Measurements from ENCODE around the gene PDE2A. TPM values are rescaled to one million over a fixed set of nuclear protein-coding genes. Genes with fewer than 3 reads are reported as not detected.

PDE2A gene
- total and polyA plus RNA-seq, 2 donors (not counting 1 experiment from before 2014, with no cell fraction given): 0.88 to 2.9 TPM

DNA sequence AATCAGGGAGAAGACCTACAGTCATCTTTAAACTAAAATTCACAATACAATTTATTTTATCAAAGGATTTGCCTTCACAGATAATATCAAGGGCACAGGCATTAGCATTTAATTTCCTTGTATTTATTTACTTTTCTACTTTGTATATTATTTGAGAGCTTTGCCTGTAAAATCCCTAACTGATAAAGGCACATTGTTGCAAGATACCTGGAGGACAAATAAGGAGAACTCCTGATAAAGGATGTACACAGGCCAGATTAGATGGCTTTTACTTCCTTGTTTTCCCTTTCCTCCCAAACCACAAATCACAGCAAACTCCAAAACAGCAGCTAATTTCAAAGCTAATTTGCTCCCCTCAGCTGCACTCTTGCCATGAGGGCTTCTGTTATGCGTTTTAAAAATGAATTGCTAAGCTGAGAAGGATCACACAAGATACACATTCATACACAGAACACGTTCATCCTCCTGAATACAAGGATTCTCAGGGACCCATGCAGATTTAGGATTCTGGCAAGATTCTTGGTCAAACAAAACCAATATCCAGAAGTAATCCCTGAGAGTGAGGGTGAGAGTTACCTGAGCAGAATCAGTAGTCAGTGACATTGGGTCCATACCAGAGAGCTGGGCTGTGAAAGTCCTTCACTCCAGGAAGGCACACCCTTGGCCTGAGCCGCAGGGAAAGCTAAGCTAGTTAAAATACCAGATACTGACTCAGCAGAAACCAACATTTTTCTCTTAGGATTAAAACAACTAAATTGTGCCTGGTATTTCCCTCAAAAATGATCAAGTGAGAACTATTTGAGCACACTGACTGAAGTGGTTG lies 139.6 kb downstream of the PDE2A start:
- no peak overlapping the region for H3K27ac ChIP-seq (ENCODE audit: low read length in 2 of 2)
- WGBS (ENCODE audit: insufficient coverage): no CpG with 5 or more reads among the region's 3 CpGs
- Mint-ChIP-seq H3K27me3 (peaks cover 48% of the 10 kb centered on the region), H3K9me3 (ENCODE audit: insufficient read depth) (no peaks in the 10 kb centered on the region), H3K4me3 (no peak overlapping the region), H3K4me1 (no peaks in the 10 kb centered on the region), H3K27ac (no peak overlapping the region)
- H3K4me1 ChIP-seq (ENCODE audit: control insufficient read depth in 2 of 2, insufficient read depth in 2 of 2, low read length in 2 of 2): no peaks in the 10 kb centered on the region
- H3K36me3 ChIP-seq (replicated peaks in 1 of 2; ENCODE audit: control extremely low read depth in 1 of 2, control insufficient read depth in 1 of 2, extremely low read depth in 1 of 2, insufficient read depth in 2 of 2, low read length in 1 of 2): no peaks in the 10 kb centered on the region
- intact Hi-C loops (cut with micrococcal nuclease): no loop called here
- H3K79me2 ChIP-seq (ENCODE audit: control insufficient read depth, insufficient read depth, low read length): no peaks in the 10 kb centered on the region
- H3K9ac ChIP-seq (ENCODE audit: low read length): no peak overlapping the region
- H3K27me3 ChIP-seq (replicated peaks in 1 of 4; ENCODE audit: control extremely low read depth in 1 of 4, control insufficient read depth in 3 of 4, insufficient read depth in 4 of 4, low read length in 3 of 4): peaks cover 0 to 24% (median 7%) of the 10 kb centered on the region in 4 experiments
- no peak for TF ChIP-seq EZH2 (IDR thresholded peaks at IDR 0.05; ENCODE audit: borderline replicate concordance, insufficient read depth, low read depth, low read length, poor library complexity, severe bottlenecking)
- no peak overlapping the region for H3K4me2 ChIP-seq (replicated peaks; ENCODE audit: low read depth, low read length, poor library complexity, severe bottlenecking)
- DNase-seq (no peak), ATAC-seq (ENCODE audit: low read depth) (no peak)
- H2AFZ ChIP-seq (ENCODE audit: insufficient read depth, low read depth, low read length, poor library complexity, severe bottlenecking): no peak overlapping the region
- no peak overlapping the region for H3K4me3 ChIP-seq (ENCODE audit: control extremely low read depth in 1 of 5, extremely low read depth in 1 of 5, insufficient read depth in 1 of 5, low read depth in 2 of 5, low read length in 4 of 5)
- ChIA-PET POLR2A (no interaction called here), CTCF (no interaction called here)
- no peaks in the 10 kb centered on the region for H3K9me3 ChIP-seq (ENCODE audit: control extremely low read depth in 1 of 3, control insufficient read depth in 2 of 3, insufficient read depth in 1 of 3, low read length in 2 of 3)
- H4K20me1 ChIP-seq (ENCODE audit: control insufficient read depth, insufficient read depth, low read length, poor library complexity, severe bottlenecking): no peaks in the 10 kb centered on the region

DNA sequence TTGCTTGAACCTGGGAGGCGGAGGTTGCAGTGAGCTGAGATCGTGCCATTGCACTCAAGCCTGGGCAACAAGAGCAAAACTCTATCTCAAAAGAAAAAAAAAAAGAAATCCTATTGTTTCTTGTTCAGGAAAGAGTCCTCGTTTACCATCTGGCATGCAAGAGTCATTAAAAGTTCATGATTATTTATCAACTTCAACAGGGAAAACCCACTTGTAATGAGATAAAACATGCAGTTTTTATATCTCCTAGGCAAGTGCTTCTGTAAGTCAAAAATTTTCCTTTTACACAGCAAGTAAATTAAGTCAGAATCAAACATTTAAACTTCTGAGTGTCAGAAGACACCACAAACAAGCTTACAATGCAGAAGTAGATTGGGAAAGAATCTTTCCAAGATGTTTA lies 145.2 kb downstream of the PDE2A start:
- CTCF ChIA-PET: no interaction called here
- H3K27me3 Mint-ChIP-seq: peaks cover 27% of the 10 kb centered on the region

More for the DNA sequence above, 145.2 kb downstream of the PDE2A start:
- Mint-ChIP-seq H3K4me1 (no peaks in the 10 kb centered on the region), H3K27ac (no peak overlapping the region), H3K9me3 (ENCODE audit: insufficient read depth) (no peaks in the 10 kb centered on the region), H3K4me3 (no peak overlapping the region)
- 80% methylated on average over 1 of the region's 3 CpGs for WGBS (ENCODE audit: insufficient coverage)
- no peak for ATAC-seq (ENCODE audit: low read depth)
- no peaks in the 10 kb centered on the region for H3K4me1 ChIP-seq (ENCODE audit: control insufficient read depth in 2 of 2, insufficient read depth in 2 of 2, low read length in 2 of 2)
- H3K36me3 ChIP-seq (replicated peaks in 1 of 2; ENCODE audit: control extremely low read depth in 1 of 2, control insufficient read depth in 1 of 2, extremely low read depth in 1 of 2, insufficient read depth in 2 of 2, low read length in 1 of 2): no peaks in the 10 kb centered on the region
- POLR2A ChIA-PET: no interaction called here
- no peak overlapping the region for H3K9ac ChIP-seq (ENCODE audit: low read length)
- TF ChIP-seq, protein P1, sequence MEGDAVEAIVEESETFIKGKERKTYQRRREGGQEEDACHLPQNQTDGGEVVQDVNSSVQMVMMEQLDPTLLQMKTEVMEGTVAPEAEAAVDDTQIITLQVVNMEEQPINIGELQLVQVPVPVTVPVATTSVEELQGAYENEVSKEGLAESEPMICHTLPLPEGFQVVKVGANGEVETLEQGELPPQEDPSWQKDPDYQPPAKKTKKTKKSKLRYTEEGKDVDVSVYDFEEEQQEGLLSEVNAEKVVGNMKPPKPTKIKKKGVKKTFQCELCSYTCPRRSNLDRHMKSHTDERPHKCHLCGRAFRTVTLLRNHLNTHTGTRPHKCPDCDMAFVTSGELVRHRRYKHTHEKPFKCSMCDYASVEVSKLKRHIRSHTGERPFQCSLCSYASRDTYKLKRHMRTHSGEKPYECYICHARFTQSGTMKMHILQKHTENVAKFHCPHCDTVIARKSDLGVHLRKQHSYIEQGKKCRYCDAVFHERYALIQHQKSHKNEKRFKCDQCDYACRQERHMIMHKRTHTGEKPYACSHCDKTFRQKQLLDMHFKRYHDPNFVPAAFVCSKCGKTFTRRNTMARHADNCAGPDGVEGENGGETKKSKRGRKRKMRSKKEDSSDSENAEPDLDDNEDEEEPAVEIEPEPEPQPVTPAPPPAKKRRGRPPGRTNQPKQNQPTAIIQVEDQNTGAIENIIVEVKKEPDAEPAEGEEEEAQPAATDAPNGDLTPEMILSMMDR (IDR thresholded peaks at IDR 0.05): no peak
- no peak for TF ChIP-seq EZH2 (IDR thresholded peaks at IDR 0.05; ENCODE audit: borderline replicate concordance, insufficient read depth, low read depth, low read length, poor library complexity, severe bottlenecking)
- no peak for DNase-seq
- intact Hi-C loops (cut with micrococcal nuclease): no loop called here
- H3K79me2 ChIP-seq (ENCODE audit: control insufficient read depth, insufficient read depth, low read length): no peaks in the 10 kb centered on the region
- no peak overlapping the region for H3K4me3 ChIP-seq (ENCODE audit: control extremely low read depth in 1 of 5, extremely low read depth in 1 of 5, insufficient read depth in 1 of 5, low read depth in 2 of 5, low read length in 4 of 5)
- peaks cover 0 to 8% (median 0%) of the 10 kb centered on the region in 4 experiments for H3K27me3 ChIP-seq (replicated peaks in 1 of 4; ENCODE audit: control extremely low read depth in 1 of 4, control insufficient read depth in 3 of 4, insufficient read depth in 4 of 4, low read length in 3 of 4)
- no peak overlapping the region for H3K27ac ChIP-seq (ENCODE audit: low read length in 2 of 2)
- no peak overlapping the region for H2AFZ ChIP-seq (ENCODE audit: insufficient read depth, low read depth, low read length, poor library complexity, severe bottlenecking)
- H3K9me3 ChIP-seq (ENCODE audit: control extremely low read depth in 1 of 3, control insufficient read depth in 2 of 3, insufficient read depth in 1 of 3, low read length in 2 of 3): no peaks in the 10 kb centered on the region
- H4K20me1 ChIP-seq (ENCODE audit: control insufficient read depth, insufficient read depth, low read length, poor library complexity, severe bottlenecking): no peaks in the 10 kb centered on the region
- no peak overlapping the region for H3K4me2 ChIP-seq (replicated peaks; ENCODE audit: low read depth, low read length, poor library complexity, severe bottlenecking)

Data from B cell (primary cell).